ENCODE measurements around the gene EFCAB6. TPM values are rescaled to one million over a fixed set of nuclear protein-coding genes. Genes with fewer than 3 reads are reported as not detected.
A peak's percentile ranks its signal among the peaks of the same experiment; 100 is the strongest.

The EFCAB6 gene
- total and polyA plus RNA-seq, 8 donors = 2.0 to 5.5 (median 3.5) TPM

DNA sequence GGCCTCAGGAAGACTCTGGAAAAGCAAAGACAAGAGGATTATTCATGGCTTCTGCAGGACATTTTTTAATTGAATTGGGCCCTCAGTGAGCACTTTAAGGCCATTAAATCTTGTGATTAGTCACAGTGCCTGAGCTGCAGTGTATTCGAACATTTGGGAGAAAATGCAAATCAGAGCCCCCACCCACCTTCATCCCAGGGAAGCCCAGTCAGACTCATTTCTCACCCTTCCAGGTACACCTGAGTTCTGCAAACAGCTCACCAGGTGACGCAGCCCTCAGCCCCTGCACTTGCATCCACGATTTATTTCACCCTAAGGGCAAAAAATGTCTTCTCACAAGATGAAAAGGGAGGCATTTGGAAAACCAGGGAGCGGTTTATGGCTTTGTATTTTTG lies 271.6 kb downstream of the EFCAB6 start:
- no peak for TF ChIP-seq CTCF (IDR thresholded peaks at IDR 0.05)
- Histone ChIP-seq H3K4me3 (no peak overlapping the region), H3K27ac (no peak overlapping the region), H3K27me3 (peaks cover 0 to 3% of the 10 kb centered on the region in 2 donors), H3K9me3 (no peaks in the 10 kb centered on the region), H3K36me3 (peaks cover 0 to 4% of the 10 kb centered on the region in 2 donors), H3K4me1 (no peaks in the 10 kb centered on the region)
- intact Hi-C loops (cut with DNase I) = no loop called here
- DNase-seq (no peak), ATAC-seq (no peak)

DNA sequence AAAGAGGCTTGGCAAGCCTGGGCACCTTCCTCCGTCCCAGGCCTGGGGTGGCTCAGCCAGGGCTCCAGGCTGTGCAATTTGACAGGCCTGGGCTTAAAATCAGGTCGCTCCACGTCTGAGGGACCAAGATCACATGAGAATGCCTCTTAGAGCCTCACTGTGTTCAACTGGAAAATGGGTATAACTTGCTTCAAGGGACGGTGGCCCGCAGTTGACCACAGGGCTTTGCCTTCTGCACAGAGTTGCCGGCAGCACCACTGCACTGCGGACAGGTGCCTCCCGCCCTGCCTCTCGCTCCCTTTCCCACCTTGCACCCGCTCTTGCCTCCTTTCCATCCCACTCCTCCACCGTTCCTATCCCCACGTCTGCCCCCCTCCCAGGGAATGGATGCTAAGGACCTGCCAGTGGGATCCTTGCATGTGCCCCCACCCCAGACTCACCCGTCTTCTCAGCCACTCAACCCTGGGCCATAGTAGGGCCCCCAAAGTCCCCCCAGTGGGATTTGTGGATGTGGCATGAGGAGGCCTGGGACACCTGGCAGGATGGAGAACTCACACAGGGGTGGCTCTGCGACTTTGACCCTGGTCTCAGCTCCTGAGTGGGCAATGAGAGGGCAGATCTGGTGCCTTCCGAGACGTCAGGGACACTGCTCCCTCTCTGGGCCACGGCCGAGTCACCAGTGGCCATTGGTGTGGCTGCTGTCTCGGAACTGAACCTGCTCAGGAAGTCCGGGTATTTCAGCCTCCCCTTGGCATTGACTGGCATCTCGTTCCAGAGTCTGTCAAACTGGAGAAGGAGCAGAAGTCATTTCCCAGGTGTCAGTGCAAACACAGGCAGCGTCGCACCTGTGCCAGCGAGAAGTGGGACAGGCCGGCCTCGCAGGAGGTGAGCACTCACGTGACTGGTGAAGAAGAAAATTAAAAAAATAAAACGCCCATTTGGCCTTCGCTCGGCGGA lies 272.3 kb downstream of the EFCAB6 start:
- Histone ChIP-seq H3K4me1 (no peaks in the 10 kb centered on the region), H3K4me3 (no peak overlapping the region), H3K36me3 (peaks cover 0 to 4% of the 10 kb centered on the region in 2 donors), H3K9me3 (no peaks in the 10 kb centered on the region), H3K27ac (no peak overlapping the region), H3K27me3 (peaks cover 0 to 3% of the 10 kb centered on the region in 2 donors)
- ATAC-seq (no peak), DNase-seq (no peak)
- intact Hi-C loops (cut with DNase I) = no loop called here
- no peak for TF ChIP-seq CTCF (IDR thresholded peaks at IDR 0.05)

DNA sequence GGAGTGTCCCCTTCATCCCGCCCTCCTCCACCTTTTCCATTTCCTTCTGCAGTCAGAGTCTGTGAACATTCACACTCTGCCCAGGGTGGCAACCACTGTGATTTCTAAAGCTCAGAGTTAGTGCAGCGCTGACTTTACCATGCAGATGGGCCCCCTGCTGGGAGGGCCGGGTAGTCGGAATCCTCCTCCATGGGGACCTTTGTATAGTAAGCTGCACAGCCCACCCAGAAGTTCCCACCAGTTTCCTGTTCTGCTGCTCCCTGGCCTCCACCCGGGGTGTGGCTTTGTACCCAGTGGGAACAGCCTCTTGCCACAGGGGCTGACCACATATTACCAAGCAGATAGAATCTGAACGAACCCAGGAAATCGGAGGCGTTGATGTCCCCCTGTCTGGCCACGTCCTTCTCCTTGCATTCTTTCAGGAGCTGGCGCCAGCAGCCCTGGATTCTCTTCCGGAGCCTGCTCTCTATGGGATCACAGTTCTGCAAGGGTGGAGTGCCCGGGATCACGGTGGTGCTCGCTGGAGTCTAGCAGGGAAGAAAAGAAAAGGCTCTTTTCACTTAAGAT lies 275.0 kb downstream of the EFCAB6 start:
- Histone ChIP-seq H3K4me3 (no peak overlapping the region), H3K27ac (no peak overlapping the region), H3K36me3 (peaks cover 0 to 4% of the 10 kb centered on the region in 2 donors), H3K27me3 (peaks cover 0 to 3% of the 10 kb centered on the region in 2 donors), H3K9me3 (no peaks in the 10 kb centered on the region), H3K4me1 (no peaks in the 10 kb centered on the region)
- no peak for TF ChIP-seq CTCF (IDR thresholded peaks at IDR 0.05)
- ATAC-seq (no peak), DNase-seq (no peak)
- intact Hi-C loops (cut with DNase I) = no loop called here

DNA sequence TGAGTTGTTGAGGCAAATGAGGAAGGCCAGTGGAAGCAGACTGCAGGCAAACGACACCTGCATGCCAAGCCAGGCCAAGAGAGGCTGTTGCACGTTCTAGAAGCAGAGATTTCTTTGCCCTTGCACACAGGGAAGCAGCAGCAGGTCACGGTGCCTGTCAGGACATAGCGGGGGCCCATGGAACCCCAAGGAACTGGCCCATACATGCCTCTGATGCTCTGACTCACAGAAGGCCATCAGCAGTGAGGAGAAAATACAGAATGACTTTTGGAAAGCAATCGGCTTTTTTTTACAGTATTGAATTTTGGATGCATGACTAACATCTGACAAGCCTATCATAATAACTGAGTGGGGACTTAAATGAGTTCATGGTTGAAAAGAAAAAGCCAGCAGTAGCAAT lies 276.4 kb downstream of the EFCAB6 start:
- Histone ChIP-seq H3K27me3 (peaks cover 0 to 3% of the 10 kb centered on the region in 2 donors), H3K4me3 (no peak overlapping the region), H3K36me3 (peaks cover 0 to 4% of the 10 kb centered on the region in 2 donors), H3K27ac (no peak overlapping the region), H3K4me1 (no peaks in the 10 kb centered on the region), H3K9me3 (no peaks in the 10 kb centered on the region)
- no peak for TF ChIP-seq CTCF (IDR thresholded peaks at IDR 0.05)
- intact Hi-C loops (cut with DNase I) = no loop called here
- DNase-seq = no peak
- no peak for ATAC-seq

DNA sequence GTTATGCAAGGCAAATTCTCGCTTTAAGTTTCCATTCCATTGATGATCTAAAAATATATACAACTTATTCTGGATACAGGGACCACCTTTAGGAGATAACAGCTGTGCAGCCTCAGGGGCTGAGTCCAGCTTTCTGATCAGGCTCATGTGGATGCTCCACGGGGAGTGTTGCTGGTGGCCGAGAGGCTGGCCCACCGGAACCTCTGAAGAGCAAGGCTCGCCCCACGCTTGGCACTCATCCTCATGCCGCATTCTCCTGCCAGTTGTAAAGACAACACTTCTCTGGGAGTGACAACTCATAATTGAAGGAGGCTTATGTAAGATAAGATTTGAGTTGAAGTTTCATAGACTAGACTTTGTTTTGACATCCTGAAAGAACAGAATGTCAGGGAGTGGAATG lies 276.8 kb downstream of the EFCAB6 start:
- H3K27ac ChIP-seq = no peak overlapping the region
- ATAC-seq (no peak), DNase-seq (peak in 1 of 4 donors; percentile 11)
- intact Hi-C loops (cut with DNase I) = no loop called here
- no peaks in the 10 kb centered on the region for H3K4me1 ChIP-seq
- H3K27me3 ChIP-seq = peaks cover 0 to 3% of the 10 kb centered on the region in 2 donors
- no peaks in the 10 kb centered on the region for H3K9me3 ChIP-seq
- peaks cover 0 to 4% of the 10 kb centered on the region in 2 donors for H3K36me3 ChIP-seq
- TF ChIP-seq CTCF (IDR thresholded peaks at IDR 0.05) = no peak
- H3K4me3 ChIP-seq = no peak overlapping the region

Data from left lung (tissue), 10 donors.